ENCODE results near the gene ROCK2.
"Not testable (repeated sequence)": the region's sequence is repeated elsewhere in the genome, so short reads cannot be mapped to it uniquely, and the experiment has no call there.

The ROCK2 gene

DNA sequence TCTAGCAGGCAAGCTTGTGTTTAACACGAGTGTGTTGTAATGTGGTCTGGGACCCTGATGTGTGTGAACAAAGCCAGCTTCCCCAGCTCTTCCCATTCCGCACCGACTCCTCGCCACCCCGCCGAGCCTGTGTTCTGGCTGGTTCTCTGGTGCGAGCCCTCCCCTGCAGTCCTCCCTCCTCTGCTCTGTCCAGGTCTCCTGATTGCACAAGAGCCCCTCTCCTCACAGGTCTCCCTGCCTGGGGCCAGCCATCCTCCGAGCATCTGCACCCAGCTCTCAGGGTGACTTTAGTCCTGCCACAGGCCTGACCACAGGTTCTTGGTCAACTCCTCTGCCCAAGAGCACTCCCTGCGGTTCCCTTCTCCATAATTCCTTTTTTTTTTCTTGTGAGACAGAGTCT, 175.9 kb downstream of the ROCK2 start:
- DNase-seq: no peak

DNA sequence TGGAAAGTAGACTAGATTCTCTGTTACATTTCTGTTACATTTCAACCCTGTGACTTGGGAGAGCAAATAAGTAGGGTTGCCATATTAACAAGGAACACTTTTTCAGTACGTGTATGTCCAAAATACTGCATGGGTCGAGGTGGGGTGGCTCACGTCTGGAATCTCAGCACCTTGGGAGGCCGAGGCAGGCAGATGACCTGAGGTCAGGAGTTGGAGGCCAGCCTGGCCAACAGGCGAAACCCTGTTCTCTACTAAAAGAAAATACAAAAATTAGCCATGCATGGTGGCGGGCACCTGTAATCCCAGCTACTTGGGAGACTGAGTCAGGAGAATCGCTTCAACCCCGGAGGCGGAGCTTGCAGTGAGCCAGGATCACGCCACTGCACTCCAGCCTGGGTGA, 178.0 kb downstream of the ROCK2 start:
- no peak for DNase-seq

DNA sequence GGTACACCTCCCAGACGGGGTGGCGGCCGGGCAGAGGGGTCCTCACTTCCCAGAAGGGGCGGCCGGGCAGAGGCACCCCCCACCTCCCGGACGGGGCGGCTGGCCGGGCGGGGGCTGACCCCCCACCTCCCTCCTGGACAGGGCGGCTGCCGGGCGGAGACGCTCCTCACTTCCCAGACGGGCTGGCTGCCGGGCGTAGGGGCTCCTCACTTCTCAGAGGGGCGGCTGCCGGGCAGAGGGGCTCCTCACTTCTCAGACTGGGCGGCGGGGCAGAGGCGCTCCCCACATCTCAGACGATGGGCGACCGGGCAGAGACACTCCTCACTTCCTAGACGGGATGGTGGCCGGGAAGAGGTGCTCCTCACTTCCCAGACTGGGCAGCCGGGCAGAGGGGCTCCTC, 179.4 kb downstream of the ROCK2 start:
- DNase-seq: not testable (repeated sequence)

DNA sequence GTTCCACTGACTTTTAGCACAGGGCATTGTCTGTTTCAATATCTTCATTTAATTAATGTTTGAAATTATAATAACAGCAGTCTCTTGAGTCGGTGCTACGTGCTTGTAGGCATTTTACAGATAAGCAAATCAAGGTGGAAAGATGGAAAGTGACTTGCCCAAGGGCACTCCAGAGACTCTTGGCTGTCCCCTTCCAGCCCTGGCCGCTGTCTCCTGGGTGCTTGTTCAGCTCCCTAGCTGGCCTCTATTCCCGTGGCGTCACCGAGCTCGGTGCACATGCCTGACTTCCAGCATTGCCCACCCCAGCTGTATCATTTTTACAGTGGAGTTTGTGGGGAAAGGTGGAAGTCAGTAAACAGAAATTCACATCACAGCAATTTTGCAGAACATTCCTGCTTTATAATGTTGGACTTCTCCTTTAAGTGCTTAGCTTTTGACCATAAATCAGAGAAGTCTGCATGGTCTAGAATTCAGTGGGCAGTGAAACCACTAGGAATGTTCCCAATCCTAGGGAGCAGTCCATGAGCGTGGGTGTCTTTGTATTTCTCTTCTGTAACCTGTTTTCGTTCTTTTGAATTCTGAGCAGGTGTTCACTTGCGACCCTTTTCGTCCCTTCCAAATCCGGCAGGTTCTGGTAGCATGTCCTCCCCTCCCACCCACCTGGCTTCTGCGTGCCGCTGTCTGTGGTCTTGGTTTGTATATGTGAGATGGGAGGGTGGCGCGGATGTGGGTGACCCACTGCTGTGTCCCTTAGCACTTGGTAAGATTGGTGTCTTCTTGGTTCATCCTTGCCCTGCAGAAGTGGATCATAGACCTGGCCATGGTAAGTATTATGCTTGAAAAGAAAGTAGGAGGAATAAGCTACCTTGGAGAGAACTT, 180.8 kb downstream of the ROCK2 start:
- no peak for DNase-seq

DNA sequence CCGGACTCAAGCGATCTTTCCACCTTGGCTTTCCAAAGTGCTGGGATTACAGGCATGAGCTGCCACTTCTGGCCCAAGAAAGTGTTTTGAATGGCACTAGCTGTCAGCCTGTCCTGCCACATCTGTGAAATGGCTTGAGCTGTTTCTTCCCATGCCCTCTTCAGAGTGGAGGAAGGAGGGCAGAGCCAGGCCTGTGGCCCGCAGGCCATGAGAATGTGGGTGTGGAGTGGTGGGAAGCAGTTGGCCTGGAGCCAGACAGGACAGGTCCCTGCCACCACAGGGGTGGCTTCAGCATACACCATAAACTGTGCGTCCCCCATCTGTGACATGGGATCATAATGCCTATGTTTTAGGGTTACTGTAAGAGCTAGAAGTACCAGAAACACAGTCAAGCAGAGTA, 182.7 kb downstream of the ROCK2 start:
- DNase-seq: no peak

DNA sequence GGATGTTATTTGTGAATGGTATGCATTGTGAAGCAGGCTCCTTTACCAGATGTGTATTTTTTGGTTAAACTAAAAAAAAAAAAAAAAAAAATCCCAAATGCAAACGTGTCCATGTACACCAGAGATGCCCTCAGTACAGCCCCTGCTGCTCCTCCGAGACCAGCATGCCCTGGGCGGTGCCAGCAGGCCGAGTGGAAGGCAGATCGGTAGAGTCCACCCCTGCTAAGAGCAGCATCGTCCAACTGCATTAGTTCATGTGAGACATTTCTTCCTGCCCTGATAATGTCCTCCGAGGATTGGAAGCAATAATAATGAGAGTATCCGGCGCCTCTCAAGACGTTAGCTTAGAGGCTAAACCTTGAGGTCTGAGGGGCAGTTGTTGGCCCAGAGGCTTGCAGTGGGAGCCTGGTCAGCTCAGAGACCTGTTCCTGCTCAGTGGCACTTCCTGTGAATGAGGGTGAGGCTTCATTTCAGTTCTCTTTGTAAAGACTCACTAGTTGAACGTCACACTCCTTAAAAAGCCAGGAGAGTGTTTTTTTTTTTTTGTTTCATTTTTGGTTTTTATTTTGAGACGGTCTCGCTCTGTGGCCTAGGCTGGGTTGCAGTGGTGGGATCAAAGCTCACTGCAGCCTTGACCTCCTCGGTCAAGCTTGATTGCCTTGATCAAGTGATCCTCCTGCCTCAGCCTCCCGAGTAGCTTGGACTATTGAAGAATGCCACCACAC, 183.5 kb downstream of the ROCK2 start:
- no peak for DNase-seq

DNA sequence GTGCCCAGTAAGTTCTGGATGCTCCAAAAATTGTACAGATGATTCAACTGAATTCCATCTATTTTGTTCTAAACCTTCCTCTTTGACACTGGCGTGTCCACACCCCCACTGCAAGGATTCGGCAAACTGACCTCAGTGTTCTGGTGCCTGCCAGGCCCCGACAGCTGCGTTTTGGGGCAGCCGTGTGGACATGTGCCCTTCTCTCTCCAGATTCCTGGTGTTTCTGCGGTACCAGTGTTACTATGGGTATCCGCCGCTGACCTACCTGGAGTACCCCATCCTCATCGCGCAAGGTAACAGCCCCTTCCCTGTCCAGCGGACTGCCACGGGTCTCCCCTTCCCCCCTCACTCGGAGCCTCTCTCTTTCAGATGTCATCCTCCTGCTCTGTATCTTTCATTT, 184.2 kb downstream of the ROCK2 start:
- DNase-seq: no peak

DNA sequence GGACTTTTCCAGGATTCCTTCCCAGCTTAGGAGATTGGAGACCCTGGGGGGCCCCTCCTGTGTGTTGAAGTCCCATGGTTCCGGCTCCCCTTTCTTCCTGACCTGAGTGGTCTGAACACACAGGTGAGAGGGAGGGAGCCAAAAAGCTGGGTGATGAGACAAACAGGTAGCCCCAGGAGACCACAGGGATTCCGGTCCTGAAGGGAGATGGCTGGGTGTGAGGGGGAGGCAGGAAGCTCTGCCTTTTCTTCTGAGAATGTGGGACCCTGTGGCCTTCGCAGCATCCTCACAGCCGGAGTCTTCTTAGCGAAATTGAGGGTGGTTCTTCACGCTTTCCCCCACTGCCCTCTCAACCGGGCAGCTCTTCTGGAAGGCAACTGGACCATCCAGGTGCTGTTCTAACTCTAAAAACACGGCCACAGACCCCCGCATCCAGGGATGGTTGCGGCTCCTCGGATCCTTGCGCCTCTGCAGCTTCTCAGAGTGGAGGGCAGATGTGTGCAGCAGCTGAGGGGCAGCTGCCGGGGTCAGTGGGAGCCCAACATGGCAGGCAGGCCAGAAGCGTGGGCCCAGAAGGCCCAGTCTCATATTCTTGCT, 184.8 kb downstream of the ROCK2 start:
- DNase-seq: no peak

DNA sequence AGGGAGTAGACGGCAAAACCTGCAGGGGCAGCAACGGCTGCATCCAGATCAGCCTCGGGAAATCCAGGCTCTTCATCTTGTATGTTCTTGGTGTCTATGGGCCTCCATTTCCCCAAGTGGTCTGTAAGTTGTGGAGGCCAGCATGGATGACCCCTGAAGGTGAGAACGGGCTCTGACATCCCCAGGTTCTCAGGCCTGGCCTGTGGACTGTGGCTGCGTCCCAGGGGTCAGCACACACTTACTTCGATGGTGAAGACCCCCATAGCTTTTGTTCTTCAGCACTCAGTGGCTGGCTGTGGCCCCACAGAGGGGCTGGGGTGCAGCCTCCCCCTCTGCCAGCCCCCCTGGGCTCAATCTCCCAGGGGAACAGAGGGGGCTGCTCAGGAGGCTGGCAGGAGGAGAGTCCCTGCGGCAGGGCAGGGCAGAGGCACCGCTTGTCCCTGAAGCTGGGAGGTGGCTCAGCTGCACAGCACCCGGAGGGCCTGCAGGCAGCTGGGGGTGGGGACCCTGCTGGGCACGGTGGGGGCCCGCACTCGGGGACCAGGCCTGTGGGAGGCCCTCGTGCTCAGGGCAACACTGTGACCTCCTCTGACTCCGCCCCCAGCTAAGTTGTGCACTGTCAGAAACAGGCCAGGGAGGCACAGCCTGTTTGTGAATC, 185.4 kb downstream of the ROCK2 start:
- no peak for DNase-seq

DNA sequence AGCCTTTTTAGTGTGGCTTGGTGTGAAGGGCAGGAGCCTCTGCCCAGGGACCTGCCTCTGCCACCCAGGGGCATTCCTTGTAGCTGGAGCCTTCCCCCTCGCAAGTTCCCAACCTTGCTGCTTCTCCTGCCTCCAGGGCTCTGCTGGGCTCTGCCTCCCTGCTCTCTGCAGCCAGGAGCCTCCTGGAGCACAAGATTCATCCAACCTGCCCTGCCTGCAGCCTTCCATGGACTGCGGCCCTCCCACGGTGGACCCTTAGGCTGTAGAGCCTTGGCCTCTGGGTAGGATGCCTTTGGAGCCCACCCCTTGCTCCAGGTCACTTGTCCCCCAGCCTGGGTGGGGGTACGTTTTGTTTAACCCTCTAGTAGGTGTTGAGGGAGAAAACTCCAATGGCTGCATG, 186.7 kb downstream of the ROCK2 start:
- DNase-seq: no peak

DNA sequence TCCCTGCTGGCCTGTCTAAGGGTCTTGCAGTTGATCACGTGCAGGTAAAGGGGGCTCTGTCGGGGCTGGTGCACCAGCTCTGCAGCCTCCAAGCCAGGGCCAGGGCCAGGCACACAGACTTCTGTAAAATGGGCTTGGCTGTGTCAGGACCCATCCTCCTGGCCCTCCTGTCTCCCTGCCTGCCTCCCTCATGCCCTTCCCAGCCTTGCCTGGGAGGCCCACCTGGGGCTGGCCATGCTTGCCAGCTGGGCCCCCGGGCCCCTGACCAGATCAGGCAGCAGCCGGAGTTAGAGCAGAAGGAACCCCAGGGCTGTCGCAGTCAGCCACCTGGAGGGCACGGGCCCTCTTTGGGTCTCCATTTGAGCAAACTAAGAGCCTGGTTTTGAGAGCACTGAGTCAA, 187.1 kb downstream of the ROCK2 start:
- no peak for DNase-seq

DNA sequence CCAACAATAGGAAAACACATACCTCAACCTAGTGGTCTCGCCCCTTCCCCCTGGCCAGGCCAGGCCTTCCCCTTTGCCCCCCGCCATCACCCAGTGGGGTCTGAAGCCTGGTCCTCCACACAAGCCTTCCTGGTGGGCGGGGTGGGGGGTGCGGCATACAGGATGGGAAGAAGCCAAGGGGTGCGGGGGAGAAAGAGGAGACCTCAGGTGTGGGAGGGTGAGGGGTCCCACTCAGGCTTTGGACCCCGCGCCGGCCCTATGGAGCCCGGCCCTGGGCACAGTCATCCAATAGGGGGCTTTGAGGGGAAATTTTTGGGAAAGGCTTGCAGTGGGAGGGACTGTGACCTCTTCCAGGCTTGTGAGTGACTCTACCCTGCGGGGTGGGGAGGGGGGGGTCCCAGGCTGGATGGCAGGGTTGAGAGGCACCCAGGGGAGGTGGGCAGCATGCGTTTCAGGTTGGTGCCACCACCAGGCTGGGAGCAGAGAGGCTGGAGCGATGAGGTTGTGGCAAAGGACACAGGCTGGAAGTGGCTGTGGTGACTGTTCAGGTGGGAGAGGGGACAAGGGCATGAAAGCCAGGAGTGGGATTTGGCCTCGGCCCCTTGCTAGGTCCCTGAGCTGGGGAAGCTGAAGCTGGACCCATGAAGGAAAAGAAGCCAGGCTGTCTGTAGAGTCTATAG, 187.9 kb downstream of the ROCK2 start:
- DNase-seq: no peak

DNA sequence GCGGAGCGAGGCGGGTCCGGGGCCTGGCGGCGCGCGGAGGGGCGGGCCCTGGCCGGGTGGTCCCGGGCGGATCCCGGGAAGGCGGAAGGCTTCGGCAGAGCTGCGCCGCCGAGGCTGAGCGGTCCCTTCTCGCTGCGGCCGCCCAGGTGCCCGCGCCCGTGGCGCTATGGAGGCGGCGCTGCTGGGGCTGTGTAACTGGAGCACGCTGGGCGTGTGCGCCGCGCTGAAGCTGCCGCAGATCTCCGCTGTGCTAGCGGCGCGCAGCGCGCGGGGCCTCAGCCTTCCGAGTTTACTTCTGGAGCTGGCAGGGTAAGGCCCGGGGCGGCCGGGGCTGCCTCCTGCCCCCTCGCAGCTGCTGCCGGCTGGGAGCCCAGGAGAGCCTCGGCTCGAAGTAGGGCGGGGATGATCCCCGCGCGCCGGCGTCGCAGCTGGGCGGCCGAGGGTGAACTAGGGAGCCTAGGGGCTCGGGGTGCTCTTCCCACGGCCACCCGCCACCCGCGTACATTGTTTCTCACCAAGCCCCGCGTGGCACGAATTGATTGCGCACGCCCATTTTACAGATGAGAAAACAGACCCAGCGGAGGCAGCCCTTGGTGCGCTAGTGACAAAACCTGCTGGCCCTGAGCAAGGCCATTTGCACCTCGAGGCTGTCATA, 188.9 kb downstream of the ROCK2 start, which contains the start of gene SLC66A3:
TSS of gene SLC66A3 (plus strand) at position 87 of the 655 bp plus-strand sequence. CDS start at position 167, 80 bp downstream.
- DNase-seq: no peak

DNA sequence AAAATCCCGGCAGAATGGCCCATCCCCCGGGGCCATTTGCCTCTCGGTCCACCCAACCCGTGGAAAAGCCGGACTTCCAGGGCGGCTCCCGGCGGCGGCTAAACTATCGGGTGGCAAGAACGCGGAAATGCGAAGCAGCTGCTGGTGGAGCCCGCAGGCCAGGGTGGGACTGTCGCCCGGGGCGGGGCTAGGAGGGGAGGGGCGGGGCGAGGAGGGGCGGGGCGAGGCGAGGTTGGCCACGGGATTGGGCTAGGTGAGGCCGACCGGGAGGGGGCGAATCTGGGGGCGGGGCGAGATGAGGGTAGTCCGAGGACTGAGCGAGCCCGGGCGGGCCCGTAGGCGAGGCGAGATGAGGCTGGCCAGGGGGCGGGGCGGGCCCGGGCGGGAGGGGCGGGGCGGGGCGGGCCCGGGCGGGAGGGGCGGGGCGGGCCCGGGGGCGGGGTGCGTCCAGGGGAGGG, 189.5 kb downstream of the ROCK2 start:
- peak; percentile 98 for DNase-seq

DNA sequence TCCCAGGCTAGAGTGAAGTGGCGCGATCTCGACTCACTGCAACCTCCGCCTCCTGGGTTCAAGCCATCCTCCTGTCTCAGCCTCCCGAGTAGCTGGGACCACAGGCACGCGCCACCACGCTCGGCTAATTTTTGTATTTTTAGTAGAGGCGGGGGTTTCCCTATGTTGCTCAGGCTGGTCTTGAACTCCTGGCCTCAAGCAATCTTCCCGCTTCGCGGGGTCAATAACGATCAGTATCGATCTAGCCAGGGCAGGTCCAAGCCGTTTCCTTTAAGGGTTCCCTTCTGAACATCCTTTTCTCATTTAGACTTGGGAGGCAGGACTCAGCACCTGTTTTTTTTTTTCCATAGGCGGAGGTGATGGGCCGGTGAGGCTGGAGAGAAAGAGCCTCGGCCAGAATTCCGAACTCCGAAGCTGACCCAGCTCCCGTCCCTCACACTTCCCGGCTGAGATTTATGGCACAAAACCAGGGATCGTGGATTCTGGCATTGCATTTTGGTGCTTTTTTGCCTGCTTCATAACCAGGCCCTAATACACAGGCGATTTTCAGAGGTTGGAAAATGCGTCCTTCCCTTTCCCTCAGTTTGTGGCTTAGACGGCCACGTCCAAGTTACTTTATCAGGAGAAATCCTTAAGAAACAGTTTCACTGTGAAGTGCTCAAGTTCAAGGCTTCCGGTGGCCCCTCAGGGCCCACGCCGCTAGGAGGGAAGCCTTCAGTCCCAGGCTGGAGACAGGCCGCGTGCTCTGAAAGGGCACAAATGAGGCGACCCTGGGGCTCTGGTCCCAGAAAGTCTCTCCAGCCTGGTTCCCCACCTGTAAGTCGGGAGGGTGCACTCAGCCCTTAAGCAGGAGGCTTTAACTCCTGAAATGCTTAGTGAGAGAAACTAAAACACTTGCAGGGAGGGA, 190.2 kb downstream of the ROCK2 start:
- DNase-seq: no peak

DNA sequence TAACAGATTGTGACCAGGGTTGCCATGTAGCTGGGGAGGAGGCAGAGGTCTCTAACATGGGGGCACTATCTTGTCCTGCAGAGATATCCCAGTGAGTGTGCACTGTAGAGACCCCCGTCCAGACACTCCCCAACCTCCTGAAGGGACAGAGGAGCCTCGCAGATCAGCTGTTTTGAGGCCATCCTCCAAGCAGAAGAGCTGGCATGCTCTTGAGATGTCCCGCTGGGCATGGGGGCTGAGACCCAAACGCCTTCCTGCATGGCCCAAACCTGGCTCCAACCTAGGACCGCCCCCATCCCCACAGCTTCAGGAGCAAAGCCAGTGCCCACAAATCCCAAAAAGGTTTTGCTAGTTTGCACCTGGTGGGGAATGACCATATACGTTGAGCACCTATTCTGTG, 191.8 kb downstream of the ROCK2 start:
- DNase-seq: no peak

DNA sequence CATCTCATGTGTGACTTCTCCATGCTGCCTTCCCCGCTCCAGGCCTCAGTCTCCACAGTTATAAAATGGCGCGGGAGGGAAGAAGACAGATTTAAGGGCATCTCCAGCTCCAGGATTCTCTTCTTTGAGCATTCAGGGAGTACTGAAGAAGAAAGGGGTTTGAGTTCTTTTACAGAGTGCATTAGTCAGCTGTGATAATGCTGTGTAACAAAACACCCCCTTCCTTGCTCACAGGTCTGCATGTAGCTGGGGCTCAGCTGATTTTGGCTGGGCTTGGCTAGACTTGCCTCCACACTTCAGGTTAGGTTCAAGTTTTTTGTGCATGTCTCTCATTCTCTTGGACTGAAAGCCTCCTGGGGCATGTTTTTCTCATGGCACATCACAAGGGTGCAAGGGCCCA, 197.2 kb downstream of the ROCK2 start:
- no peak for DNase-seq

DNA sequence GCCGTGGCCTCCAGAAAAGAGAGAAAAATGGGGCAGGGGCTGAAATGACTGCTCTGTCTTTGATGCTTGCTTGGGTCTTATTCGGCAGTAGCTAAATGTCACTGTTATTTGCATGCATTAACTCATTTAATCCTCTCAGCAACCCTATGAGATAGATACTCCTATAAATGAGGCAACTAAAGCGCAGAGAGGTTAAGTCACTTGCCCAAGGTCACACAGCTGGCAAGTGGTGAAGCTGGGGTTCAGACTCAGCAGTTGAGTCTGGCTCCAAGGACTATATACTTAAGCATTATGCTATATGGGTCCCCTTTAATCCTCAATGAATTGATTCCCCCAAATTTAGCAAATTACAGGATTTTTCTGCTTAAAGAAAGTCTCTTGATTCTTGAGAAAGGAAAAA, 198.4 kb downstream of the ROCK2 start:
- DNase-seq: no peak

DNA sequence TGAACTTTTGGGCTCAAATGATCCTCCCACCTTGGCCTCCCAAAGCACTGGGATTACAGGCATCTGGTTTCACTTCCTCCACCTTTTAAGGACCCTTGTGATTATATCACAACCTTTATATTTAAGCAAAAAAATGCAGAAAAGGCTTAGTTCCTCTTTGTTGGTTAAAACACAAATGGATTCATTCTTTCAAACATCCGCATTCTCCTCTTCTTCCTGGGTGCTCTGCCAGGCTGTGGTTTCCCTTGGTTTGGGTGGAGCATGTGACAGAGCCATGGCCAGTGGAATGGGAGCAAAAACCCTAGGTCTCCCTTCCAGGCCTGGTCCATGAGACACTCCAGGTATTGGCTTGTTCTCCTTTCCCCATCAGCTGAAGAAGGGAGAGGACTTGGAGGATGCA, 199.1 kb downstream of the ROCK2 start:
- DNase-seq: no peak

DNA sequence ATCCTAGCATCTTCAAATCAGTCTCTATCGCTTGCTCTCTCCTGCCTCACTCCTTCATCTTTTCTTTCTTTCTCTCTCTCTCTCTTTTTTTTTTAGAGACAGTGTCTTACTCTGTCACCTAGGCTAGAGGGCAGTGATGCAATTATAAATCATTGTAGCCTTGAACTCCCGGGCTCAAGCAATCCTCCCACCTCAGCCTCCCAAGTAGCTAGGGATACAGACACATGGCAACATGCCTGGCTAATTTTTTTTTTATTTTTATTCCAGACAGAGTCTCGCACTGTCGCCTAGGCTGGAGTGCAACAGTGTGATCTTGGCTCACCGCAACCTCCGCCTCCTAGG, 199.7 kb downstream of the ROCK2 start:
- DNase-seq: no peak
